ENCODE results near the gene FSD1L. TPM values are rescaled to one million over a fixed set of nuclear protein-coding genes. Genes with fewer than 3 reads are reported as not detected.
"Not testable (repeated sequence)": the region's sequence is repeated elsewhere in the genome, so short reads cannot be mapped to it uniquely, and the experiment has no call there.

The FSD1L gene
- total RNA-seq, 4 donors from 2014 or later, result 1.8 to 19.1 (median 8.3) TPM

DNA sequence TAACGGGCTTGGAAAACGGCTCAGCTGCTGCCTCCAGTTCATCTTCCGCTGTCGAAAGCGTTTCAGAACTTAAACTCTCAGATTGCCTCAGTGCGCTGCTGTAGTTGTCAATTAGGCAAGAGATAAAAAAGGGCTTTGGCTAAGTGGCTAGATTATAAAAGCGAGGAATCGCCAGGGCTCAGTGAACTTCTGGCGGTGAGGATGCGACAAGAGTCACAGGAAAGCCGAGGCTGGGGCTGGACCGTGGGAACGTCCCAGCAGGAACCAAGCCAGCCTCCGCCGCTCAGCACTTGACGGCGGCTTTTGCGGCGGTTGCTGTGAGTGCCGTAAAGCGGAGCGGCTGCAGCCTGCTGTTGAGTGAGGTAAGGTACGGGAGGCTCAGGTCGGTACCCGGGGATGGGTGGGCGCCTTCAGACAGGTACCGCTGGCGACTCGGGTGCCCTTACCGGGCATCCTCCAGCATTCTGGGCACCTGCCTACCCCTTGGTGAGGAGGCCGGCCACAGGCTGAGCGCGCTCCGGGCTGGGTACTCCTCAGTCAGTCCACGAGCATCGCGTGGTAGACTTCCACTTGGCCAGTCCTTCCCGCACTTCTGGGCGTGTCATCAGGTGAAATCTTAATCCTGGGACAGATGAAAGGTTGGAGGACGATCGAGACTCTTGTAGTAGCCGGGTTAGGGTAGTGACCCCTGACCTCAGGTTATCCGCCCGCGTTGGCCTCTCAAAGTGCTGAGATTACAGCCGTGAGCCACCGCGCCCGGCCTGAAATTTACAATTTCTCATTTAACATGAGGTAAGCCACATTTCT lies 110.2 kb downstream of the FSD1L start, which contains the start of gene FKTN:
Gene FKTN, plus strand, starts transcription at position 328 of the 807 bp plus-strand sequence. CDS start 16,902 bp downstream, outside the sequence.
- no peak for TF ChIP-seq POLR2A (IDR thresholded peaks at IDR 0.05)
- TF ChIP-seq, protein P1, sequence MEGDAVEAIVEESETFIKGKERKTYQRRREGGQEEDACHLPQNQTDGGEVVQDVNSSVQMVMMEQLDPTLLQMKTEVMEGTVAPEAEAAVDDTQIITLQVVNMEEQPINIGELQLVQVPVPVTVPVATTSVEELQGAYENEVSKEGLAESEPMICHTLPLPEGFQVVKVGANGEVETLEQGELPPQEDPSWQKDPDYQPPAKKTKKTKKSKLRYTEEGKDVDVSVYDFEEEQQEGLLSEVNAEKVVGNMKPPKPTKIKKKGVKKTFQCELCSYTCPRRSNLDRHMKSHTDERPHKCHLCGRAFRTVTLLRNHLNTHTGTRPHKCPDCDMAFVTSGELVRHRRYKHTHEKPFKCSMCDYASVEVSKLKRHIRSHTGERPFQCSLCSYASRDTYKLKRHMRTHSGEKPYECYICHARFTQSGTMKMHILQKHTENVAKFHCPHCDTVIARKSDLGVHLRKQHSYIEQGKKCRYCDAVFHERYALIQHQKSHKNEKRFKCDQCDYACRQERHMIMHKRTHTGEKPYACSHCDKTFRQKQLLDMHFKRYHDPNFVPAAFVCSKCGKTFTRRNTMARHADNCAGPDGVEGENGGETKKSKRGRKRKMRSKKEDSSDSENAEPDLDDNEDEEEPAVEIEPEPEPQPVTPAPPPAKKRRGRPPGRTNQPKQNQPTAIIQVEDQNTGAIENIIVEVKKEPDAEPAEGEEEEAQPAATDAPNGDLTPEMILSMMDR (IDR thresholded peaks at IDR 0.05), result no peak
- DNase-seq, result peak; percentile 79 to 89
- Histone ChIP-seq H3K4me1 (no peaks in the 10 kb centered on the region), H3K4me3 (peak within 1 kb of the TSS; percentile 55 to 62), H3K27ac (peak within 1 kb of the TSS; percentile 70 to 74), H3K27me3 (no peaks in the 10 kb centered on the region), H3K36me3 (no peaks in the 10 kb centered on the region), H3K9me3 (peaks cover 0 to 6% of the 10 kb centered on the region in 2 donors)
- intact Hi-C loops (cut with DNase I; ENCODE audit: low total_unique reads), result no loop called here

DNA sequence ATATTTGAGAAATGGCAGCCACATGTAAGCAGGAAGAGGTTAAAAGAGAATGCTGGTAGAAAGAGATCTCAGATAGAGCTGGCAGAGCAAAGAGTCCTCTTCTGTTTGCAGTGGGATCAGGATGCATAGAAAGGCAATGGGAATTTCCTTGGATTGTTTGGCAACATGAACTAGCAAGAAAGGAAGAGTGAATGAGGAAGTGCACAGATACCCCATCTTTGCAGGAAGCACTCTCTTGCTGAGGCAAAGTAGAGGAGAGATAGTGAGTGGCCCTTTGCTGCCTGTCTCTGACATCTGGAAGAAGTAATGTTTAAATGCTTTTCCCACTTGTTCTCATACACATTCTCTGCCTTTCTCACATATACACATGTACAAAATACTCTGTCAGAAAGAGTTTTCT lies 124.6 kb downstream of the FSD1L start:
- Histone ChIP-seq H3K4me3 (no peak overlapping the region), H3K9me3 (peaks cover 0 to 3% of the 10 kb centered on the region in 2 donors), H3K27ac (no peak overlapping the region), H3K4me1 (no peaks in the 10 kb centered on the region), H3K27me3 (no peaks in the 10 kb centered on the region), H3K36me3 (no peaks in the 10 kb centered on the region)
- TF ChIP-seq POLR2A (IDR thresholded peaks at IDR 0.05), result no peak
- TF ChIP-seq, protein P1 (IDR thresholded peaks at IDR 0.05), result no peak
- intact Hi-C loops (cut with DNase I; ENCODE audit: low total_unique reads), result no loop called here
- no peak for DNase-seq

DNA sequence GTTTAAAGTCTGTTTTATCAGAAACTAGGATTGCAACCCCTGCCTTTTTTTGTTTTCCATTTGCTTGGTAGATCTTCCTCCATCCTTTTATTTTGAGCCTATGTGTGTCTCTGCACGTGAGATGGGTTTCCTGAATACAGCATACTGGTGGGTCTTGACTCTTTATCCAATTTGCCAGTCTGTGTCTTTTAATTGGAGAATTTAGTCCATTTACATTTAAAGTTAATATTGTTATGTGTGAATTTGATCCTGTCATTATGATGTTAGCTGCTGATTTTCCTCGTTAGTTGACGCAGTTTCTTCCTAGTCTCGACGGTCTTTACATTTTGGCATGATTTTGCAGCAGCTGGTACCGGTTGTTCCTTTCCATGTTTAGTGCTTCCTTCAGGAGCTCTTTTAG lies 132.1 kb downstream of the FSD1L start:
- DNase-seq; intact Hi-C loops (cut with DNase I; ENCODE audit: low total_unique reads); H3K9me3 ChIP-seq; H3K27me3 ChIP-seq; H3K36me3 ChIP-seq; H3K4me1 ChIP-seq; H3K27ac ChIP-seq; H3K4me3 ChIP-seq: not testable (repeated sequence)

DNA sequence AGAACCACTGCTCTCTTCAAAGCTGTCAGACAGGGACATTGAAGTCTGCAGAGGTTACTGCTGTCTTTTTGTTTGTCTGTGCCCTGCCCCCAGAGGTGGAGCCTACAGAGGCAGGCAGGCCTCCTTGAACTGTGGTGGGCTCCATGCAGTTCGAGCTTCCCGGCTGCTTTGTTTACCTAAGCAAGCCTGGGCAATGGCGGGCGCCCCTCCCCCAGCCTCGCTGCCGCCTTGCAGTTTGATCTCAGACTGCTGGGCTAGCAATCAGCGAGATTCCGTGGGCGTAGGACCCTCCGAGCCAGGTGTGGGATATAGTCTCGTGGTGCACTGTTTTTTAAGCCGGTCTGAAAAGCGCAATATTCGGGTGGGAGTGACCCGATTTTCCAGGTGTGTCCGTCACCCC lies 133.7 kb downstream of the FSD1L start:
- H3K36me3 ChIP-seq; DNase-seq; H3K27me3 ChIP-seq; H3K4me1 ChIP-seq; H3K4me3 ChIP-seq; H3K27ac ChIP-seq; intact Hi-C loops (cut with DNase I; ENCODE audit: low total_unique reads); H3K9me3 ChIP-seq: not testable (repeated sequence)

DNA sequence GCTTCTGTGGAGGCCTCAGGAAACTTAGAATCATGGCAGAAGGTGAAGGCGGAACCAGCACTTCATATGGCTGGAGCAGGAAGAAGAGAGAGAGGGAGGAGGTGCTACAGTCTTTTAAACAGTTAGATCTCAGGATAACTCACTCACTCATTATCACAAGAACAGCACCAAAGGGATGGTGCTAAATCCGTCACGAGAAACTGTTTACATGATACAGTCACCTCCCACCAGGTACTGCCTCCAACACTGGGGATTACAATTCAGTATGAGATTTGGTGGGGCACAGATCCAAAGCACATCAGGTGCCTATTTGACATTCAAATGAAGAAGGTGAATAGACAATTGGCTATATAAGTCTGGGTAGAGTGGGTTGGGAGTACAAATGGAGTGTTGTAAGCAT lies 145.3 kb downstream of the FSD1L start:
- H3K27ac ChIP-seq, result no peak overlapping the region
- no peaks in the 10 kb centered on the region for H3K4me1 ChIP-seq
- TF ChIP-seq, protein P1 (IDR thresholded peaks at IDR 0.05), result no peak
- TF ChIP-seq POLR2A (IDR thresholded peaks at IDR 0.05), result no peak
- DNase-seq, result no peak
- H3K27me3 ChIP-seq, result no peaks in the 10 kb centered on the region
- H3K4me3 ChIP-seq, result no peak overlapping the region
- intact Hi-C loops (cut with DNase I; ENCODE audit: low total_unique reads), result no loop called here
- peaks cover 0 to 18% of the 10 kb centered on the region in 2 donors for H3K9me3 ChIP-seq
- no peaks in the 10 kb centered on the region for H3K36me3 ChIP-seq

Other genes starting within 250 kb of the FSD1L start
- 10 to 100 TPM; 58.2 to 75.0 (median 63.0) TPM for gene SLC44A1, start 203.4 kb upstream of the FSD1L start, total RNA-seq
- 10 to 100 TPM in 3 of 4 donors, 1 to 10 TPM in 1; 2.6 to 39.1 (median 12.7) TPM for gene FKTN, start 110.1 kb downstream of the FSD1L start, total RNA-seq
- under 1 TPM in 1 of 4 donors, not detected in 3; 0.55 TPM for gene TAL2, start 214.4 kb downstream of the FSD1L start, total RNA-seq
- 10 to 100 TPM in 3 of 4 donors, 1 to 10 TPM in 1; 4.4 to 24.3 (median 17.1) TPM for gene TMEM38B, start 246.5 kb downstream of the FSD1L start, total RNA-seq